SIG-M5 (cell line): ENCODE results near the gene ASIC3.
A peak's percentile ranks its signal among the peaks of the same experiment; 100 is the strongest.
"Not testable (repeated sequence)": the region's sequence is repeated elsewhere in the genome, so short reads cannot be mapped to it uniquely, and the experiment has no call there.

ENCODE experiments used
- DNase-seq: peaks from one replicate; lab custom pipeline; 2025; lab: John Stamatoyannopoulos, UW

Gene ASIC3

DNA sequence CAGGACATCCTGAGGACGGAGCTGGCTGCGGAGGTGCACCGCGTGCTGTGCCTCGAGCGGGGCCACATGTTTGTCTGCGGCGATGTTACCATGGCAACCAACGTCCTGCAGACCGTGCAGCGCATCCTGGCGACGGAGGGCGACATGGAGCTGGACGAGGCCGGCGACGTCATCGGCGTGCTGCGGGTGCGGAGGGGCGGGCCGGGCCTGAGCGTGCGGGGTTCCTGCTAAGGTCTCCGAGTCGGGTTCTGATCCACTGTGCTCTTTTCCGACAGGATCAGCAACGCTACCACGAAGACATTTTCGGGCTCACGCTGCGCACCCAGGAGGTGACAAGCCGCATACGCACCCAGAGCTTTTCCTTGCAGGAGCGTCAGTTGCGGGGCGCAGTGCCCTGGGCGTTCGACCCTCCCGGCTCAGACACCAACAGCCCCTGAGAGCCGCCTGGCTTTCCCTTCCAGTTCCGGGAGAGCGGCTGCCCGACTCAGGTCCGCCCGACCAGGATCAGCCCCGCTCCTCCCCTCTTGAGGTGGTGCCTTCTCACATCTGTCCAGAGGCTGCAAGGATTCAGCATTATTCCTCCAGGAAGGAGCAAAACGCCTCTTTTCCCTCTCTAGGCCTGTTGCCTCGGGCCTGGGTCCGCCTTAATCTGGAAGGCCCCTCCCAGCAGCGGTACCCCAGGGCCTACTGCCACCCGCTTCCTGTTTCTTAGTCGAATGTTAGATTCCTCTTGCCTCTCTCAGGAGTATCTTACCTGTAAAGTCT is 34.4 kb upstream of the ASIC3 start:
- DNase-seq: peak; percentile 19

DNA sequence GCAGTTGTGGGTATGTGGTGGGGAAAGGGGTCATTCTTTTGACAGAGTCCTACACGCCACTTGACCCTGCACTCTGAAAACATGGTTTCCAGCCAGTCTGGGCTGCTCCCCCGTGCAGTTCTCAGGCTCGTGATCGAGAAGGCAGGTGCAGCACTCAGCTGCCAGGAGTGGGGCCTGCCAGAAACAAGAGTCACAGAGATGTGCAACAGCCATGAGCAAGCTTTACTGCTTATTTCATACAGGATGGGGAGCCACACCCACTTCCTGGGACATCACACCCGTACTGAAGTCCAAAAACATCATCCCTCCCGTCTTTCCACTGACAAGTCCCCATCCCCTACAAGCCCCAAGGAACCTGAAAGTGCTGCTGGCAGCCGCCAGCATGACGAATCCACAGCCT is 33.4 kb upstream of the ASIC3 start:
- no peak for DNase-seq

DNA sequence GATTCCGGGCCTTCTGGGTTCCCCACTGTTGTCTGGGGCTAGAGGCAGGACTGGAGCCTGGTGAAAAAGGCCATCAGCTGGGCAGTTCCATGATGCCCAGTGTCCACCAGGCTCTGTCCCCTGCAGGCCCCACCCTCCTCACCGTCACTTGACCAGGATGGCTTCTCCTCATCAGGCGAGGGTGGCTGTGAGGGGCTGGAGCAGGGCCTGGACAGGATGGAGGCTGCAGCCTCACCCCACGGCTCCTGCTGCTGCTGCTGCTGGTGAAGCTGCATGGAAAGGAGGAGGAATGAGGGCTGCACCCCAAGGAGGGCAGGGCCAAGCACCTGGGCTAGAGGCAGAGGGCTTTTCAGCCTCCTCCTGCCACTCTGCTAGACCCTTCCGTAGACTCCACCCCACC is 32.4 kb upstream of the ASIC3 start:
- DNase-seq: no peak

DNA sequence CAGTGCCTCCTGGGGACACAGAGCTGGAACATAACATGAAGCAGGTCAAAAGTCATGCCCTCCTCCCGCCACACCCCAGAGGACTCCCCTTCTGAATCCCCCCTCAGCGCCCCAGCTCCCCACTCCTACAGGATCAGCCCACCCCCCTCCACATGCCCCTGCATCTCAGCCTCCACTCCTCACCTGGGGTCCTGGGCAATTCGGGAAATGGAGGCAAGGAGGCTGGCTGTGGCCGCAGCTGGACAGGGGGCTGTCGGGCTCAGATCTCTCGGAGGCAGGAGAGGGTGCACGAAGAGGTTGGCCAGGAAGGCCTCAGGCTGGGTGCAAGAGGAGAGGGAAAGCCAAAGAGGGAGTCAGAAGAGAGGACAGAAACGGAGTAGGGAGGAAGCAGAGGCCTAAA is 31.8 kb upstream of the ASIC3 start:
- no peak for DNase-seq

DNA sequence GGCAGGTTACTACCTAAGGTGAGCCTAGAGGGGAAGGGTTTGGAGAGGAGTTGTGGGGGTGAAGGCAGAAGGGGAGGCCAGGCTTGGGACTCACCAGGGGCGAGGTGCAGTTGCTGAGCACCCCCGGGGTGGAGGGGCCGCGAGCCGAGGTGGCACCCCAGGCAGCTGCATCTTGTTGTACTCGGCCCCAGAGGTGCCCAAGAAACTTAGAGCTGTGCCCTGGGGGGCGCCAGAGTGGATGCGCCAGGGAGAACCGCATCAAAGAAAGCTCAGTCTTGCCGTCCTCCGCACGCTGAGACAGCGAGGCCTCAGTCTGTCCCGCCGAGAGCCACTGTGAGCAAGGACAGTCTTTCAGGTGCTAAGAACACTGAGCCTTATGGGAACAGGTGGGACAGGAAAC is 31.4 kb upstream of the ASIC3 start:
- no peak for DNase-seq

DNA sequence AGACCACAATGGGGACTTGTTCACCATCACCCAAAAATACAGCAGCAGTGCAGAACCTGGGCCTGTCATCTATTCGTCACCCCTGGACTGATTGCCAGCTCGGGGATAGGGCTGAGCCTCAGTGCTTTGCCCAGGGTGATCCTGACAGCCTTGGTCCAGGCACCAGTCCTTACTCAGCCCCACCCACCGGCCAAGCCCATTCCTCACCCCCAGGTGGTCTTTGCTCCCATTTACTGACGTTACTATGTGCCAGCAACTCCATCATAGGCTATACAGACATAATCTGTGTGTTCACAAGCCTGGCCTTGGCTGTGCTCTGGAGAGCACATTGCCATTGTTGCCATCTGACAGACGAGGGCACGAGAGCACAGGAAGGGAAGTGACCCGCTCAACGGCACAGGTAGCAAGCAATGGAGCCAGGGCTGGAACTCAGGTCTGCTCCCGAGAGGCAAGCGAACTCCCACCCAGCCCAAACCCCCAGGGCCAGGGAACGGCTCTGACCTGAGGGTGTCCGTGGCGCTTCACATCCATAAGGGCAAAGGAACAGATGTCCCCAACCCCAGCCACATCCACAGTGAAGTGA is 30.9 kb upstream of the ASIC3 start:
- no peak for DNase-seq

DNA sequence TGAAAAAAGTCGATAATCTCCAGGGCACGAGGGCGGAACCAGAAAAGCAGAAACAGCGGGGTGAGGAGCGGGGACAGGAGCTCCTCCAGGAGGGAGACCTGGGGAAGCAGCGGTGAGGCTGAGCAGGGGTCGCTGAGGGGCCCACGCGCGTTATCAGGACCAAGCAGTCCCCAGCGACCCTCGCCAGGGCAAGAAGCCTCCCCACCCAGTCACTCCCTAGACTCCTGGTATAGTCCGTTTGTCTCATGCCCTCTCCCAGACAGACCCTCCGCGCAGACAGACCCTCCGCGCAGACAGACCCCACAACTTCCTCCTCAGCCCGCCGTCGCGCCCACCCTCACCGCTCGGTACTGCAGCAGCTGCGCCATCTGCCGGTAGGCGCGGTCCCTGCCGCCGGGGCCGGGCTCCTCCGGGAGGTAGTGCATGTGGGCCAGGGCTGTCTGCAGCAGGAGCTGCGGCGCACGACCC is 30.3 kb upstream of the ASIC3 start:
- DNase-seq: no peak

DNA sequence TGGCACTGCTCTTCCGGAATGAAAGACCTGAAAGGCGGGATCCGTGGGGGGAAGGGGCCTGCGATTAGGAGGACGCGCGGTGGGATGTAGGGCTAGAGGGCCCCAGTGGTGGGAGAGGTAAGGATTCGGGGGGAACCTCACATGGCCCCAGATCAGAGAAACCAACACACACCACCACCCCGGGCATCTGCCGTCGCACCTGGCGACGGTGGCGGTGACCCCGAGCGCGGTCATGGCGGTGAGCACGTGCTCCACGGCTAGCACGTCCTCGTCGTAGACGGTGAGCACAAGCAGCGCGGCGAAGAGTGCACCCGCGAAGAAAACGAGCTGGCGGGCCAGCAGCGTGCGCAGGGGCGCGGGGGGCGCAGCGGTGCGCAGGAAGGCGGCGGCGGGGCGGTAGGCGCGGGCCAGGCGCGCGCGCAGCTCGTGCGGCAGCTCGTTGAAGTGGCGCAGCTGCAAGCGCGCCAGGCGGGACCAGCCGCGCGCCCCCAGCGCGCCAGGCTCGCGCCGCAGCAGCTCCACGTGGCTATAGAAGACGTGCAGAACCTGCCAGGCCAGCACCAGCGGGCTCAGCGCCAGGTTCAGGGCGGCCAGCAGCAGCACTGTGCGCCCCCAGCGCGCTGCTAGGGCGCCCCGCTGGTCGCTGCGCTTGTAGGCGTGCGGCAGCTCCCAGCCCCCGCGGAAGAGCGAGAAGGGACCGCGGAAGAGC is 29.8 kb upstream of the ASIC3 start:
- no peak for DNase-seq

DNA sequence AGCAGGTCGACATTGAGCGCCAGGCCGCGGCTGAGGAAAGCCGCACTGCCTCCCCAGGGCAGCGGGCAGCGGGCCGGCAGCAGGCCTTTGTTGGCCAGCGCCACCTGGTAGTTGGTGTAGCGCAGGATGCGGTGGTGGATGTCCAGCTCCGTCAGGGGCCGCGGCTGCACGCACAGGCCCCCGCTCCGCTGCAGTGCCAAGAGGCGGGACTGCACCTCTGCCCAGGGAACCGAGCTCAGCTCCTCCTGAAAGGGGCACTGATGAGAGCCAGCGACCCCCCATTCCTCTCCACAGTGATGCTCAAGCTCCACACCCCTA is 29.2 kb upstream of the ASIC3 start:
- no peak for DNase-seq

DNA sequence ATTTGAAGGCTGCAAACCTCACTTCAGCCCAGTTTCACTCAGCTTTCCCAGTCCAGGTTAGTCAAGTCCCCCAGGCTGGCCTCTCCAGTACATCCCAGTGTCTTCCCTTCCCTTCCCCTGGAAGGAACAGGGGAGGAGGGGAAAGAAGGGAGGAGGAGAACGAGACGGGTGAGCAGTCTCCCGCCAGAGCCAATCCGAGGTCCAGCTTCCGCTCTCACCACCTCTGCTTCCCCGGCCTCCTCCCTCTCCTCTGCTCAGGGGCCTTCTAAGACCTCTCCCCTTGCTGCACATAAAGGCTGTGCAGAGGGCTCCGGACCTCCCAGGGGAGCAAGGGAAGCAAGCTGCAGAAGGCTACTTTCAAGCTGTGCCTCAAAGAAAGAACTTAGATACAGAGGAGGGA is 28.1 kb upstream of the ASIC3 start:
- no peak for DNase-seq

DNA sequence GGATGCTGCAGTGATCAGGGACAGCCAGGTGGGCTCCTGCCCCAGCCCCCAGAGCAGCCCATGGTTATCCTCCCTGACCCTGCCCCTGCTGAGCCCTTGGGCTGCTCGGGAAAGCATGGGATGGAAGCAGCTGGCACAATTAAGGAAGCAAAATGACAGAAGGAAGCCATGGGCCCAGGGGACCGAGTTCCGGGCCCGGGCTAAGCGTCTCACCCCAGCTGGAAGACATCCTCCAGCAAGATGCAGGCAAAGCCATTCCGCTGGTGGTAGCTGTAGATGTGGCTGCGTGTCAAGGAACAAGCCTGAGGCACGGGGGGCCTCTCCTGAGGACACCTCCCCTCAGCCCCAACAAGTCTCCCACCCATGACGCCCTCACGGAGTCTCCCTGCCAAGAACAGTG is 25.1 kb upstream of the ASIC3 start:
- DNase-seq: no peak

DNA sequence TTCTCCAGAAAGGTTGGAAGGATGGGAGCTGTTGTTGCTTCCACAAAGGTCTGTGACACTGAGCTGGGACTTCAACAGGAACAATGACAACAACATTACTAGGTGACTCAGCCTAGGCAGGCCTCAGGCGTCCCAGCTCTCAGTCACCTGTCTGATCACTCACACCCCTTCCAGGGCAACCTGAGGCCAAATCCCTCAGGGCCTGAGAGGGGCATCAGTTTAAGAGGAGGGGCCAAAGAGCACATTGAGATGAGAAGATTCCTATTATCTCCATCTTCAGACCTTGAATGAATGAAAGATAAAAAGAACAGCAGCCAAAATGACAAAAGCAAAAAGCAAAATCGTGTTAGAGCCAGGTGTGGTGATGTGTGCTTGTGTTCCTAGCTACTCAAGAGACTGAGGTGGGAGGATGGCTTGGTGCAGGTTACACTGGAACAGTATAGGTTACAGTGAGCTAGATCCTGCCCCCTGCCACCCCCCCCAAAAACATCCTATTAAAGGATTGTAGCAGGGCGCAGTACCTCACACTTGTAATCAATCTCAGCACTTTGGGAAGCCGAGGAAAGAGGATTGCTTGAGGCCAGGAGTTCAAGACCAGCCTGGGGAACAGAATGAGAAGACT is 23.8 kb upstream of the ASIC3 start, which contains the start of gene ATG9B:
Gene ATG9B, minus strand, starts transcription at position 60 of the 622 bp plus-strand sequence. CDS start 71 bp downstream, outside the sequence.
- no peak for DNase-seq

DNA sequence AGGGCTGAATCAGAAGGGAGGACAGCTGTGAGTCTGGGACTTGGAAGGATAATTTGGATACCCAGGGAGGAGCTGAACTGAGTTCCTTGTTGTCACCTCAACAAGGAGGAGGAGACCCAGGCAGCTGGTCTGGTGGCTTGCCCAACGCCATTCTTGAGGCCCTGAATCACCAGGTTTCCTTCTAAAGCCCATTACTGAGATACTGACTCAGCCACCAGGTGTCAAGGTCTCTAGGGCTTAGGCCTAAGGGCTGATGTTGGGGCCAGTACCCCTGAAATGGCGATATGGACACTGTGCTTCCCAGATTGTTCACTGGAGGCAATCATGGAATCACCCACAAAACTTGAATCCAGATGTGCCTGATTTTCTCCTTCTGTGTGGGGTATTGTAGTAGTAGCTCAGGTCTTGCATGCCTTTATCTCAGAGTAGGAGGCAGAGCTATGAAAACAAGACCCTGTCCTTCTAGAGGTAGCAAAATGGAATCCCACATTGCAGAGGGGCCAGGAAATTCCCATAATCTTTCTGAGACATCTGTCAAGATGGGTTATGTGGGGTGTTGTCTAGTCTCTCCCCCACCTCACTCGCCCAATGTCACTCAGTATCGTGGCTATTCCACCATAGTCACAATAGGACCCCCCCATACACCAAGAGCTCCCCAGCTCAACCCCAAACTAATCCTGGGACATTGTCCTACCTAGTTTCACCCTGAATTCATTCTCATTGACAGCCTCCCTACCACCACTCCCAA is 22.2 kb upstream of the ASIC3 start:
- DNase-seq: no peak

DNA sequence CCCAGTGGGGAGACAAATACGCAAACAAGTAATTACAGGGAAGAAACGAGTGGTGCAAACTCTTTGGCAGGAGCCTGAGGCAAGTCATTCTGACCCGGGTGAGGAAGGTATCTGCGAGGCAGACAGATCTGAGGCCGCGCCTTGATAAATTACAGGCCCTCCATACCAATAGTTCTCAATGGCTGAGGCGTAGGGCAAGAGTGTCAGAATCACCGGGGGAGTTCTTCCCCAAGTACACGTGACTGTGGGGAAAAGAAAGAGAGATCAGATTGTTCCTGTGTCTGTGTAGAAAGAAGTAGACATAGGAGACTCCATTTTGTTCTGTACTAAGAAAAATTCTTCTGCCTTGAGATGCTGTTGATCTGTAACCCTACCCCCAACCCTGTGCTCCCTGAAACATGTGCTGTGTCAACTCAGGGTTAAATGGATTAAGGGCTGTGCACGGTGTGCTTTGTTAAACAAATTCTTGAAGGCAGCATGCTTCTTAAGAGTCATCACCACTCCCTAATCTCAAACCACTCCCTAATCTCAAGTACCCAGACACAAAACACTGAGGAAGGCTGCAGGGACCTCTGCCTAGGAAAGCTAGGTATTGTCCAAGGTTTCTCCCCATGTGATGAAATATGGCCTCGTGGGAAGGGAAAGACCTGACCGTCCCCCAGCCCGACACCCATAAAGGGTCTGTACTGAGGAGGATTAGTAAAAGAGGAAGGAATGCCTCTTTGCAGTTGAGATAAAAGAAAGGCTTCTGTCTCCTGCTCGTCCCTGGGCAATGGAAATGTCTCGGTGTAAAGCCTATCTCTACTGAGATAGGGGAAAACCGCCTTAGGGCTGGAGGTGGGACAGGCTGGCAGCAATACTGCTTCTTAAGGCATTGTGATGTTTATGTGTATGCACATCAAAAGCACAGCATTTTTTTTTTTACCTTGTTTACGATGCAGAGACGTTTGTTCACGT is 21.3 kb upstream of the ASIC3 start:
- DNase-seq: not testable (repeated sequence)

DNA sequence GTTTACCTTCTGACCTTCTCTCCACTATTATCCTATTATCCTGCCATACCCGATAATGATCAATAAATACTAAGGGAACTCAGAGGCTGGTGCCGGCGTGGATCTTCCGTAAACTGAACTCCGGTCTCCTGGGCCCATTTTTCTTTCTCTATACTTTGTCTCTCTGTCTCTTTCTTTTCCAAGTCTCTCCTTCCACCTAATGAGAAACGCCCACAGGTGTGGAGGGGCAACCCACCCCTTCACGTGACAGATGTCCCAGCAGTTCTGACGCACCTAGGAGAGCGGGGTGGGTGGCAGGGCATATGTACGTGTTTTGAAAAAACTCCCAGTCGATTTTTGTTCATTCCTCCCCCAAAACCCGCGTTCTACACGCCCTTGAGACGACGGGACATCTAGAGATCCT is 20.6 kb upstream of the ASIC3 start:
- not testable (repeated sequence) for DNase-seq

DNA sequence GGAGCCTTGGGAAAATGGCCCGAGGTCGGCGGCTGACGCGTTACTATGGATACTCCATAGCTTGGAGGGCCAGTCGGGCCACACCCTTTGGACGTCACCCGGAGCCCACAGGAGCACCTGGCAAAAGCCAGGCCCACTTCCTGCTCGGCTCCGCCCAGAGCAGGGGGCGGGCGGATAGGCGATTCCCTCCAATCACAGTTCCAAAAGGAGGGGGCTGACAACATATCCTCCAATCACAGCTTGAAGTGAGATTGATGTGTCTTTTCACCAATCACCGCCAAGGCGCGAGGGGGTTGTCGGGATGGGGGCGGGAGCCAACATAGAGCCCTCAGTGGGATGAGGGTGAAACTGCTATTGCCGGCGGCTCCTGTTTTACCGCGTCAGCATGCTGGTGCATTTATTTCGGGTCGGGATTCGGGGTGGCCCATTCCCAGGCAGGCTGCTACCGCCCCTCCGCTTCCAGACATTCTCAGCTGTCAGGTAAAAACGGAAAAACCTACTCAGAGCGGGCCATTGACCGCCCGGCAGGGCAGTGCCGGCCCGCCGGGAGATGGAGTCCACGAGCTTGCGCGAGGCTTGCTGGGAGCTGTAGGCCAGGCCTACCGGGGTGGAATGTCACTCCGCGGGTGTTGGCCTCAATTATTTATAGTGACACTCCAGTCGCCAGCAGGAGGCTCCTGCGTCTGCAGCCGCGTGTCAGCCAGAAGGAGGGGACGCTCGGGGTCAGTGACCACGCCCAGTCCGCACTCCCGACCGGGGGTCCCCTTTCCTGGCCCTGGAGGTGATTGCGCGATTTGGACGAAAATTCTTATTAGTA is 20.0 kb upstream of the ASIC3 start, which contains the start of gene ABCB8:
Gene ABCB8, plus strand, starts transcription at position 320 of the 817 bp plus-strand sequence. Its CDS starts 66 bp downstream, at position 386.
- DNase-seq: peak; percentile 76

DNA sequence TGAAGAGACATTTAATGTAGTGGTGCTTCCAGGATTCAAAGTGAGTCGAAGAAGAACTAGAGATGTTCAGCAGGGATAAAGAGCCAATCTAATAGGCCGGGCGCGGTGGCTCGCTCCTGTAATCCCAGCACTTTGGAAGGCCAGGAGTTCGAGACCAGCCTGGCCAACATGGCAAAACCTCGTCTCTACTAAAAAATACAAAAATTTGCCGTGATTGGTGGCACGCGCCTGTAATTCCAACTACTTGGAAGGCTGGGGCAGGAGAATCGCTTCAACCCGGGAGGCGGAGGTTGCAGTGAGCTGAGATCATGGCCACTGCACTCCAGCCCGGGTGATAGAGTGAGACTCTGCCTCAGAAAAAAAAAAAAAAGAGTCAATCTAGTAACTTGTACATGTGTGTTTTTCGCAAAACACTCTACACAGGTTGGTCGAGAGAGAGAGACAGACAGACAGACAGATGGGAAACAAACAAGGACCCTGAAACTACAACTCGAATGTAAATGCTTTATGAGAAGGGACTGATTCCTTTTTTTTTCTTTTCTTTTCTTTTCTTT is 19.3 kb upstream of the ASIC3 start:
- DNase-seq: no peak

DNA sequence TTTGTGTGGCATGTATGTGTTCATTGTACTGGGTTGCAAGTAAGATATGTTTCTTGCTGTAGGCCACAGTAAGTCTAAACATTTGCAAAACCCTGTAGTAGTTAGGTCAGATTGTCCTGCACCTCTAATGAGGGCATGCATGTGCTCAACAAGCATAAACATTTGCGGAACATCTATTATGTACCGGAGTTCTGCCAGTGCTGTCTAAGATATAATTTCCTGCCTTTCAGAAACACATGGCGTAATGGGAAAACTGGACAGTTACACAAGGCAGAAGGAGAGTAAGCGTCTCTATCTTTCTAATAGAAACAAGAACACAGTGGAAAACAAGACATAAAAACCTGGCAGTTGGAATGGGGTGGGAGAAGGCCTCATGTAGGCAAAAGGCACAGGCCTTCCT is 17.3 kb upstream of the ASIC3 start:
- DNase-seq: no peak
